GM12878 (cell line): ENCODE data around the gene IER3. TPM values are rescaled to one million over a fixed set of nuclear protein-coding genes. Genes with fewer than 3 reads are reported as not detected.

Experiments
- ASH2L ChIP-seq: fragments of 300-600, 200-600 bp; sonication (generic); IDR thresholded peaks from 2 replicates; pipeline ENCODE4 v1.6.1; 2017; ENCODE audit warnings: low read depth, mild to moderate bottlenecking, borderline replicate concordance
- EED ChIP-seq: sonication (generic); IDR thresholded peaks from 2 replicates; pipeline ENCODE4 v1.6.1; 2016; ENCODE audit warnings: antibody characterized with exemption, low read depth
- EGR1 ChIP-seq, 2 experiments: IDR thresholded peaks; 1 replicate in 1 of 2; 2 replicates in 1 of 2; pipeline ENCODE4 v1.6.1; 2011 to 2012; ENCODE audit warnings: low read depth in 2 of 2, low read length in 2 of 2, borderline replicate concordance in 1 of 2, mild to moderate bottlenecking in 1 of 2, moderate library complexity in 1 of 2
- MYC ChIP-seq: IDR thresholded peaks from 2 replicates; pipeline ENCODE4 v1.6.1; 2011; ENCODE audit warnings: mild to moderate bottlenecking, low read length, moderate library complexity, inconsistent platforms; ENCODE audit not compliant: insufficient read depth, insufficient replicate concordance, insufficient read length, severe bottlenecking
- PAX5 ChIP-seq: IDR thresholded peaks from 2 replicates; pipeline ENCODE4 v1.6.1; 2011; ENCODE audit warnings: low read depth, low read length, borderline replicate concordance
- RAD51 ChIP-seq: fragments of 450-650 bp; IDR thresholded peaks from 2 replicates; pipeline ENCODE4 v1.6.1; 2016; ENCODE audit warnings: moderate library complexity, mild to moderate bottlenecking, inconsistent platforms
- ZNF592 ChIP-seq: fragments of 450-650 bp; IDR thresholded peaks from 2 replicates; pipeline ENCODE4 v1.6.1; 2017; ENCODE audit warnings: mild to moderate bottlenecking, moderate library complexity
- ZSCAN29 ChIP-seq: fragments of 450-650 bp; IDR thresholded peaks from 2 replicates; pipeline ENCODE4 v1.6.1; 2017; ENCODE audit warnings: mild to moderate bottlenecking, moderate library complexity
- polyA plus RNA-seq, 11 experiments: library from polyadenylated mRNA; depleted of rRNA in 4 of 11; unstranded in 6 of 11; stranded (reverse) in 5 of 11; fragments of >200 nt; fragmentation: Nextera tagmentation in 4 of 11; fragmentation: Illumina TruSeq in 1 of 11; extraction: Ambion mirVana in 4 of 11; extraction: Trizol in 1 of 11; gene quantifications; 1 replicate in 1 of 11; 2 replicates in 10 of 11; pipeline versions ENCODE4 v1.2.1 to v1.2.3, GENCODE V29; 2011 to 2016; ENCODE audit warnings: inconsistent platforms in 2 of 11, missing spikeins in 2 of 11, low read depth in 1 of 11
- total RNA-seq, 4 experiments: library from RNA; depleted of rRNA in 3 of 4; stranded (reverse); fragments of >200 nt in 3 of 4; fragmentation: Illumina TruSeq in 1 of 4; extraction: Trizol in 1 of 4; gene quantifications; 2 replicates each; pipeline versions ENCODE4 v1.2.1 to v1.2.3, GENCODE V29; 2013 to 2021
- TF ChIP-seq, protein P1 (sequence below): fragments of 450-650 bp; IDR thresholded peaks from 2 replicates; pipeline ENCODE4 v1.6.1; 2016; ENCODE audit warnings: mild to moderate bottlenecking, moderate library complexity, borderline replicate concordance
- TF ChIP-seq, protein P2 (sequence below): fragments of 450-650 bp; IDR thresholded peaks from 2 replicates; pipeline ENCODE4 v1.6.1; 2017; ENCODE audit warnings: mild to moderate bottlenecking, low read depth, inconsistent platforms; ENCODE audit not compliant: poor library complexity, severe bottlenecking

Gene IER3
- total and polyA plus RNA-seq, 10 of the 15 experiments (the other 5 are each of a cell fraction or from before 2014, with no cell fraction given): 1.9 to 100 (median 32.3) TPM

GRCh38 chr6:30747902-30748769, 3.8 kb upstream of the IER3 start (continued):
- TF ChIP-seq, protein P1, sequence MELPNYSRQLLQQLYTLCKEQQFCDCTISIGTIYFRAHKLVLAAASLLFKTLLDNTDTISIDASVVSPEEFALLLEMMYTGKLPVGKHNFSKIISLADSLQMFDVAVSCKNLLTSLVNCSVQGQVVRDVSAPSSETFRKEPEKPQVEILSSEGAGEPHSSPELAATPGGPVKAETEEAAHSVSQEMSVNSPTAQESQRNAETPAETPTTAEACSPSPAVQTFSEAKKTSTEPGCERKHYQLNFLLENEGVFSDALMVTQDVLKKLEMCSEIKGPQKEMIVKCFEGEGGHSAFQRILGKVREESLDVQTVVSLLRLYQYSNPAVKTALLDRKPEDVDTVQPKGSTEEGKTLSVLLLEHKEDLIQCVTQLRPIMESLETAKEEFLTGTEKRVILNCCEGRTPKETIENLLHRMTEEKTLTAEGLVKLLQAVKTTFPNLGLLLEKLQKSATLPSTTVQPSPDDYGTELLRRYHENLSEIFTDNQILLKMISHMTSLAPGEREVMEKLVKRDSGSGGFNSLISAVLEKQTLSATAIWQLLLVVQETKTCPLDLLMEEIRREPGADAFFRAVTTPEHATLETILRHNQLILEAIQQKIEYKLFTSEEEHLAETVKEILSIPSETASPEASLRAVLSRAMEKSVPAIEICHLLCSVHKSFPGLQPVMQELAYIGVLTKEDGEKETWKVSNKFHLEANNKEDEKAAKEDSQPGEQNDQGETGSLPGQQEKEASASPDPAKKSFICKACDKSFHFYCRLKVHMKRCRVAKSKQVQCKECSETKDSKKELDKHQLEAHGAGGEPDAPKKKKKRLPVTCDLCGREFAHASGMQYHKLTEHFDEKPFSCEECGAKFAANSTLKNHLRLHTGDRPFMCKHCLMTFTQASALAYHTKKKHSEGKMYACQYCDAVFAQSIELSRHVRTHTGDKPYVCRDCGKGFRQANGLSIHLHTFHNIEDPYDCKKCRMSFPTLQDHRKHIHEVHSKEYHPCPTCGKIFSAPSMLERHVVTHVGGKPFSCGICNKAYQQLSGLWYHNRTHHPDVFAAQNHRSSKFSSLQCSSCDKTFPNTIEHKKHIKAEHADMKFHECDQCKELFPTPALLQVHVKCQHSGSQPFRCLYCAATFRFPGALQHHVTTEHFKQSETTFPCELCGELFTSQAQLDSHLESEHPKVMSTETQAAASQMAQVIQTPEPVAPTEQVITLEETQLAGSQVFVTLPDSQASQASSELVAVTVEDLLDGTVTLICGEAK: no peak
- no peak for TF ChIP-seq ZSCAN29
- TF ChIP-seq ZNF592: no peak
- TF ChIP-seq, protein P2, sequence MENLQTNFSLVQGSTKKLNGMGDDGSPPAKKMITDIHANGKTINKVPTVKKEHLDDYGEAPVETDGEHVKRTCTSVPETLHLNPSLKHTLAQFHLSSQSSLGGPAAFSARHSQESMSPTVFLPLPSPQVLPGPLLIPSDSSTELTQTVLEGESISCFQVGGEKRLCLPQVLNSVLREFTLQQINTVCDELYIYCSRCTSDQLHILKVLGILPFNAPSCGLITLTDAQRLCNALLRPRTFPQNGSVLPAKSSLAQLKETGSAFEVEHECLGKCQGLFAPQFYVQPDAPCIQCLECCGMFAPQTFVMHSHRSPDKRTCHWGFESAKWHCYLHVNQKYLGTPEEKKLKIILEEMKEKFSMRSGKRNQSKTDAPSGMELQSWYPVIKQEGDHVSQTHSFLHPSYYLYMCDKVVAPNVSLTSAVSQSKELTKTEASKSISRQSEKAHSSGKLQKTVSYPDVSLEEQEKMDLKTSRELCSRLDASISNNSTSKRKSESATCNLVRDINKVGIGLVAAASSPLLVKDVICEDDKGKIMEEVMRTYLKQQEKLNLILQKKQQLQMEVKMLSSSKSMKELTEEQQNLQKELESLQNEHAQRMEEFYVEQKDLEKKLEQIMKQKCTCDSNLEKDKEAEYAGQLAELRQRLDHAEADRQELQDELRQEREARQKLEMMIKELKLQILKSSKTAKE: no peak
- no peak for TF ChIP-seq MYC
- TF ChIP-seq RAD51: no peak
- no peak for TF ChIP-seq ASH2L
- no peak for TF ChIP-seq EED
- no peak for TF ChIP-seq PAX5
- no peak for TF ChIP-seq EGR1 (IDR thresholded peaks at IDR 0.05; ENCODE audit: borderline replicate concordance in 1 of 2, low read depth in 2 of 2, low read length in 2 of 2)
- TF ChIP-seq, all 136 proteins: peak for 0
